ENCODE data around the gene SEL1L2.

The SEL1L2 gene

DNA sequence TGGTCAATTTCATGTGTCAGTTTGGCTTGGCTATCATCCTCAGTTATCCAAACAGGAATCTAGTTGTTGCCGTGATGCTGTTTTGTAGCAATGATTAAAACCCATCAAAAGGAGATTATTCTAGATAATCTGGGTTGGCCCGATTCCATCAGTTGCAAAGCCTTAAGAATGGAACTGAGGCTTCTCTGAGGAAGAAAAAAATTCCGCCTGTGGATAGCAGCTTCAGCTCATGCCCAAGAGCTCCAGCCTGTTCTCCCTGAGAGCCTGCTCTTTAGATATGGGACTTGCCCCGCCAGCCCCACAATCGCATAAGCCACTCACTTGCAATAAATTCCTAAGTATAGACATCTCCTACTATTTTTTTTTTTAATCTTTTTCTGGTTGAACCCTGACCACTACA is 61.5 kb downstream of the SEL1L2 start:
- no peak for DNase-seq

DNA sequence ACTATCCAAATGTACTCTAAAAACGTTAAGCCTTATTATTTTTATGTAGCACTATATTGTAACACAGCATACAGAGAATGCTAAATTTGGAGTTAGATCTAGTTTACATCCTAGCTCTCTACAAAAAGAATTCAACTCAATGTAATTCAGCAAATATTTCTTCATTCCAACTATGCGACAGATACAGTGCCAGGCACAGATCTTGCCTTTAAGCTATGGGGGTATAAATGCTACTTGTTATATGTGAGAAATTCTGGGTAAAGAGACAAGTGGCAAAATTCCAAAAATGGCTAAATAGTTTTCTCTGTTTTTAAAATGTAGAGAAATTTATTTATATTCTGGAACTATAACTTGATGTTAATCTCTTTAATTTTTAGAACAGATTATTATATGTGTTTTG is 63.2 kb downstream of the SEL1L2 start:
- DNase-seq: no peak

DNA sequence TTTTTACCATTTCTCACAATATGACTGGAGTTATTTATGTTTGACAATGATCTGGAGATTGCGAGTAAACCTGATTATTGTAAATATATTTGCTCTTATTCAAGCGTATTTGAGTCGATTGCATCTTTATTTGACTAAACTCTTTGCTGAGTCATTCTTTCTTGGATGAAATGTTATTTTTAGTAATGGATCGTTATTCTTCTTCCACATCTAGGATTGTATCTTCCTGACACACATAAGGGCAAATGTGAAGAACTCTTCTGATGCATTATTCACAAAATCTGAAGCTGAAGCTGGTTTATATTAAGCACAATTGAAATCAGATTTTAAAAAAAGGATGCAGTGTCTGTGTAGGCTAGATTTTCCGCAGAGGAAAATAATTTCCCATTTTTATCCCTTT is 68.2 kb downstream of the SEL1L2 start:
- DNase-seq: no peak

DNA sequence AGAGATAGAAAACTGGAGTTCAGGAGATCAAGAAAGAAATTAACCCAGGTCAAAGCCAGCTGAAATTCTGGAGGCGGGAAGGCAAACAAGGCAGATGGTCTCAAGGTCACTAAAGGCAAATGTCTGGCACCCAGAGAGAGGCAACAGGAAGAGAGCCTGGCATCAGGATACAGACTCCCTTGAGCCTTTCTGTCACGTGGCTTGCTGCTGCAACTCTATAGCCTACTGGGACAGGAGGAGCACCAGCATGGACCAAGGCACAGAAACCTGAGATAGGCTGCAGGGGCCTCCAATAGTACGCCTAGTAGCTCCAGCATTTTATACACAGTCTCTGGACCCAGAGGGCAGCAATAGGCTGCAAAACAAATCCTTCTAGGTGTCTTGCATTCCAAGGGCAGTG is 75.1 kb downstream of the SEL1L2 start:
- no peak for DNase-seq

DNA sequence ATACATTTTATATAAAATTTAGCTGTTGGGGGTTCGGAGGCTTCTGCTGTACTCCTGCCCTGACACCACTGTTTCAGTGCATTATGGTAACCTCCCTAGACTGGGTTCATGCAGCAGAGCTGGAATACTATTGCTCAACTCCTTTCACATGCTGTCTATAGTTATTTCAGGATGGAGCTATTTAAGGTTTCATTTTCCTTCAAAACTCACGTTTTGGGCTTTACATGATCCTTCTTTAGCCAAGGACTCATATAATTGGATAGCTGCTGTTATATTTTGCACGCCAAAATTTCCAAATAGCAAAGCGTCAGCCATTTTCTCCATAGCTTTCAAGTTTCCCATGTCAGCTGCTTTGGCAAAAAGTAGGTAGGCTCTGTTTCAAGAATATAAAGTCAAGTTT is 76.8 kb downstream of the SEL1L2 start:
- DNase-seq: no peak

DNA sequence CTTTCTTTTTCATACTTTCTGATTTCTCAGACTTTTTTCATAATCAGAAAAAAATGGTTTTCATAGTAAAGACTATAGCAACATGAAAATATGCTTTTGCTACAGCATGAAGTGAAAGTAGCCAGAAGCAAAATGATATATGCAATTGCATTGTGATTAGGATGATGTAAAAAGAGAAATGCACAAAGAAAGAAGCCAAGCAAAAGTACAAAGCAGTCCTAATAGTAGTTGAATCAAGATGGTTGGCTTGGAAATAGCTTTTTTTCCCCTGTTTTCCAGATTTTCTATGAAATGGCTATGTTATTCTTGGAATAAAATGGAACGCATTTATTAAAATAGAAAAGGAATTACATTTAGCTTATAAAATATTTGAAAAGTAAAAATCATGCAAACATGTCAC is 77.3 kb downstream of the SEL1L2 start:
- no peak for DNase-seq

DNA sequence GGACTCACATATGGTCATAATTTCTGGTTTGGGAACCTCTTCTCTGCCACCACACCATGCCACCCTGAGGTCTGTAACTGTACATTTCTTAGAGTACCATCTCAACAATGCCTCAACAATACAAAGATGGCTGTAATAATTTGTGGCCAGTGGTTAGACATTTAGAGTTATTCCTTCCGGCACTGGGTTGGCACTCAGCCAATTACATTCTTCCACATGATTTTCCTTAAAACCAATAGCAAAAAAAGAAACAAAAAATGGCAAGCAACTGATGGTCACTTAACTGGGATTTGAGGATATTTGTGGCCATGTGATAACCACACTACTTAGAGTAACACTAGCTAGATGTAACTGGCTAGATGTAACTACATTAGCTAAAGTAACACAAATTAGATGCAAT is 79.9 kb downstream of the SEL1L2 start:
- no peak for DNase-seq

DNA sequence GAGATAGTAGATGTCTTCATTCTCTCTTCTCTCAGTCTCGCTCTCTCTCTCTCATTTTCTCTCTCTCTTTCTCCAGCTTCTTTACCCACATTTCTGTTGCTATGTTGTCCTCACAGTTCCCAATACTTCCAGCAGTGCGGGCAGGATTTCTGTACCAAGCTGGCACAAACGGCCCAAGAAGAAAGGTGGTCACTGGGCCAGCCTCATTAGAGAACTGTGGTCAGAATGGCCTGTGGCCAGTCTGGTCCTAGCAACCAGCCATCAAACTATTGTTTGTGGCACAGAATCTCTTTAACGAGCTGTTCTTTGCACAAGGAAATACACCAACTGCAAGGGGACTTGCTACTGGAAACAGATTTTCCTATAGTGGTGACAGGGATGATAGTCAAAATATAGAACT is 81.3 kb downstream of the SEL1L2 start:
- no peak for DNase-seq

DNA sequence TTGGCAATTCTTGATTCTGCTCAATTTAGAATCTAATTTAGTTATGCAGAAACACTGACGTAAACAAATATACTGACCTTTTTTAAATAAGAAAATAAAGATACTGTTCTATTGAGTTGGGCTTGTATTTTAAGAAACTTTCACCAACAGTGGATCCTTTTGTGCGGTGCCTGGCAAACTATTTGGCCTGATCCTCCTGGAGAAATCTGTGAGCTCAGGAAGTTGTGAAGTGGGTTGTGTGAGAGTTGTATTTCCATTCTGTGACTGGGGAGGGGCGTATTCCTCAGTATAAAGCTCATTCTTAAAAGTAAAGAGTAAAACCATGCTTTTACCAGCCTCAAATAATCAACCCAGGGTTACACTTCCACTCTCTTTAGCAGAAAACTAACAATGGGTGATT is 85.6 kb downstream of the SEL1L2 start:
- no peak for DNase-seq

DNA sequence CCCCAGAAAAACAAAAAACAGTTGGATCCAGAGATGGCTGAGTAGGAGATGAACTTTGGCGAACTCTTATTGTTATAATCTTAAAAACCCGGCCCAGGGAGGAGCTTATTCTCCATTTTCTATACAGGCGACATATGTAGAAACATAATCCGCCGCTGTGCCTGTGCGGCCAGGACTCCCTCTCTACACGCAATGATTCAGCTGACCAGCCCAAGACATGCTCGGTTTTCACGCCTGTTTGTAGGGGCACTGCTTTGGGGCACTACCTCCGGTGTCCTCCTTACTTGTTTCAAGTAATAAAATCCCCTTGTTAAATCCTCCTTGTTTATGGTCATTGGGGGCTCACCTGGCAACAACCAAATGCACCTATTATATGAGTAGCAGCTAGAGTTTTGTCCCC is 89.9 kb downstream of the SEL1L2 start:
- DNase-seq: no peak

DNA sequence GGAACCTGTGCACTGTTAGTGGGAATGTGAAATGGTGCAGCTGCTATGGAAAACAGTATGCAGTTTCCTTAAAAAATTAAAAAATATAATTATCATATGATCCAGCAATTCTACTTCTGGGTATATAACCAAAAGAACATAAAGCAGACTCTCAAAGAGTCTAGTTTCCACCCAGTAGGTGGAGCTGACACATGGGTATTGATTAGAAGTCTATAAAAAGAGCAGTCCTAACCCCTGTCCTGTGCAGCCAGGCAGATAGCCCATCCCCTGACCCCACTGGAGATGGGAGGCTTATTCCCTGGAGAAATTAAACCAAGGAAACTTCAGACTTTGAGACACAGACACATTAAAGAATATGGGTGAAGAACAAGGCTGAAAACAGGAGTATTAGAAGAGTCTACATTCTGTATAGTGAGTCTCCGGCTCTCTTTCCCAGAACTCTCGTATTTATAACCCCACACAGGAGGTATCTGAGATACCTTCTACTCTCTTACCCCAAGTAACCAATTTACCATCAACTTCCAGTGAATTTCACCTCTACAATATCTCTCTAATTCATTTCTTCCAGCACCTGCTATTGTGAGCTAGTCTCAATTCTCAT is 92.3 kb downstream of the SEL1L2 start:
- DNase-seq: no peak

DNA sequence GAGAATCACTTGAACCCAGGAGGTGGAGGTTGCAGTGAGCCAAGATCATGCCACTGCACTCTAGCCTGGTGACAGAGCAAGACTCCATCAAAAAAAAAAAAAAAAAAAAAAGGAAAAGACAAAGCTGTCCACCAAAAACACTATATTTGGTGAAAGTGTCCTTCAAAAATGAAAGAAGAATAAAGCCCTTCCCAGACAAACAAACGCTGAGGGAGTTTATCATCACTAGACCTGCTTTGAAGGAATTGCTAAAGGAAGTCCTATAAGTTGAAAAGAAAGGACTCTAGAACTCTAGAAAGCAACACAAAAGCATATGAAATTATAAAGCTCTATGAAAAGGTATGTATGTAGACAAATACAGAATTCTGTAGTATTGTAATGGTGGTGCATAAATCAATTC is 98.8 kb downstream of the SEL1L2 start:
- no peak for DNase-seq

DNA sequence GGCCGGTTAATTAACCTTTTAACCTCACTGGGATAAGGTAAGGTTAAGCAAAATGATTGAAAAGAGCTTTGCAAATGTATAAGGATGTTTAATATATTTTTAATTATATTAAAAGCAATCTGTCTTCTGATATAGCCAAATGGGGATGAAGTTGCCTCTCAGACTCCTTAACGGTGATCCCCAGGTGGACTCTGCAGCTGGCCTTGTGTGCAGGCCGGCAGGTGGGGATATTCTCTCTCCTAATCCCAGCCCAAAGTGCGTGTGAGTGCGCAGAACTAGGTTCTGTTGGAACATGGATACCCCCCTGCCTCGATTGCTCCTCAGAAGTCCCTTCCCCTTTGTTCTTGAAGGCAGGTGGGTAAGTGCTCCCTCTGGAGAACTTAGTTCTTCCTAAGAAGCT is 105.6 kb downstream of the SEL1L2 start:
- no peak for DNase-seq

DNA sequence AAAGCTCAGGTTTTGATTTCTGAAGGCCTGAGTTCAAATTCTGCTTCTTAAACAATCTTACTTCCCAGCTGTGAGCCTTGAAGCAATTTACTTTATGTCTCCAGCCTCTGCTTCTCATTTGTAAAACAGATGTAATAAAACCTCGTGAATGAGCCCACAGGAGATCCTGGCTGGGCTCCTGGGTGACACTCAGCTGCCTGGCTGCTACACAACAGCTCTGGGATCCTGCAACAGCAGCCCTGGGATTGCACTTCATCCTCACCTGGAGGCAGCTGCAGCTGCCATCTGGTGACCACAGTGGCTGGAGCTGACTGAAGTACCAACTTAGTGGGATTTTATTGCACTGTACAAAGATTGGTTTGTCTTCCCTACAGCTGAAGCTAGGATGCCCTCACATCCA is 107.0 kb downstream of the SEL1L2 start:
- DNase-seq: no peak

DNA sequence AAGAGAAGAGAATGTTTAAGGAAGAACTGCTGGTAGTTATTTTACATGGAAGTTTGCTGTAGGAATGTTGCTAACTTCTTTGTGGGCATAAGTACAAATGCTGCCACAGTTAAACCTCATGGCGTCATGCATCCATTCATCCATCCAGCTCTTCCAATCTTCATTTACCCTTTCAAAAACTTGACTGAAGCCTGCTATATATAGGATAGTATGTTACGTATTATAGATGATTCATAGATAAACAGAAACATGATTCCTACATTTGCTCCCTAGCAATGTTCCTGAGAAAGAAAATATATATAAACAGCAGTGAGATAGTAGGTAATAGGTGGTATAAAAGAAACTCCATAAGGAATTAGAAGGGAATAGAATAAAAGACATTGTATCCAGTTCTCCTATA is 111.8 kb downstream of the SEL1L2 start:
- no peak for DNase-seq

DNA sequence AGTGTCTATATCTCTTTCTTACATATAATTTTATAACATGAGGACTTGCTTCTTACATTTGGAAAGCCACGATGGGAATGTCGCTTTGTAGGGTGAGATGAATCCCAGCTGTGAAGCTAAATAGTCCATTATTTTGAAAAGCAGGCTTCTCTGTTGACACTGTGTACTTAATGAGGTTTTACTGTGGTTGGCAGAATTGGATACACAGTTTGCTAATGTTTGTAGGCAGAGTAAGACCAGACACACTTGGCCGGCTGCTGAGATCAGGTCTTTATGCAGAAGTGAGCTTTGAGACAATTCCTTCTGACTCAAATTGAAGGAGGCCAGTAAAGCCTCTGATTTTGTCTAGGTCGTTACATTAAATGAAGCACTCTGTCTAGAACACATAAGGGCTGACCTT is 112.6 kb downstream of the SEL1L2 start:
- no peak for DNase-seq

DNA sequence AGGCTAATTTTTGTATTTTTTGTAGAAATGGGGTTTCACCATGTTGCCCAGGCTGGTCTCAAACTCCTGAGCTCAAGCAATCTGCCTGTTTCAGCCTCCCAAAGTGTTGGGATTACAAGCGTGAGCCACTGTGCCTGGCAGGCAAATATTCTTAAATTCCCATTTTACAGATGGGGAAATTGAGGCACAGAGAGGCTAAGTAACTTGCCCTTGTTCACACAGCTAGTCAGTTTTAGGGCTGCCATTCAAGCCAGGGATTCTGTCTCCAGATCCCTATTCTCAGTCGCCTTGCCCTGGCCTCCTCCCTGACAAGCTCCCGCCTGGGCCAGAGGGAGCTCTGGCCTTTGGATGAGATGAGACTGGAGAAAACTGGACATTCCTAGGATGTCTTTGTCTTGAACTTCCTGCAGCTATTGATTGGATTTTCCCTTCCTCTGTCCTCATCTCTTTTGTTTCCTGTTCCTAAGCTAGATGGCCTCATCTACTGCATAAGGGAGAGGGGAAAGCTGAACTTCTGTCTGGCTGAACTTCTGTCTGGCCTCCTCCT is 115.1 kb downstream of the SEL1L2 start:
- DNase-seq: no peak

DNA sequence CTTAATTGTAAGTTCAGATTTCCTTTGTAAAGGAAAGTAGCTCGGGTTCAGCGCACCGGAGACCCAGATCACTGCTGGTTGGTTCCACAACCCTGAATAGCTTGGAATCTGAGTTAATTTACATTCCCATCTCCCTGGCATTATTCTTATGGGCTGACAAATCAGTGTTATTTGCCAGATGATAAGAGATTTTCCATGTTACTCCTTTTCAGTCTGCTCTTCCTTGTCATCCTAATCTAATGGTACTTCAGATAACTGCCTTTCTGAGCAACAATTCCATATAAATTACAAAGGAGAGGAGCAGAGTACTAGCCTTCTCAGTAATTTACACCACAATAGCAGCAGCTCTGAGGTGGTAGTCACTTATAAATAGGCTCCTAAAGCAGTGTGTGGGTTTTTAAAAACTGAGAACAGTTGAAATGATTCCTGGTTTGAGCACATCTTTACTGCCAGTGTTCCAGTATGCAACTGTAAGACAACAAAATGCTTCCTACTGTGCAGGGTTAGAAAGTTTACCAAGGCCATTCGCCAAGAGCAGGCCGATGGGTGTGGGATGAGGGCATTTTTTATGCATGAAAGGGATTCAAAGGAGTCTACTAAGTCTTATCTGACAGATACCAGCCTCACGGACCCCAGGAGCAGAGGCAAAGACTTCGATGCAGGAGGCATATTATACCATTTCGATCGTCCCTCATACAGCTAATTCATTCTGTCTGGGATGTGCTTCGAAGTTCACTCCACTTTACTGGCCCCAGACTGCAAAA is 115.8 kb downstream of the SEL1L2 start:
- no peak for DNase-seq

DNA sequence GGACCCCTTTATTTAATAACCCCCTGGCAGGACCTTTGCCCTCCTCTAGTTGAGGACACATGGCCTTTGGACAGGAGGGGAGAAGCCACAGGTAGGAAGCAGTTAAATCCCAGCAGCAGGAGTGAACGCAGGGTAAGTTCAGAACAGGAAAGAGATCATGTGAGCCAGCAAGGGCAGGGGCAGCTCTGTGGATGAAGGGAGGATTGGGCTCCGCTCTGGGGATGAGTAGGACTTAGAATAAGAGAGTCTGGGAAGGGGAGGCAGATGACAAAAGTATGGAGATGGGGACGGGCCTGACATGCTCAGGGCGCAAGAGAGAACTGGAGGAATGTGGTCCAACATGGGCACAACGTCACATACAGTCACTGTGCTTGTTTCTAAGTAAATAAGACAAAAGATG is 116.6 kb downstream of the SEL1L2 start:
- DNase-seq: no peak

DNA sequence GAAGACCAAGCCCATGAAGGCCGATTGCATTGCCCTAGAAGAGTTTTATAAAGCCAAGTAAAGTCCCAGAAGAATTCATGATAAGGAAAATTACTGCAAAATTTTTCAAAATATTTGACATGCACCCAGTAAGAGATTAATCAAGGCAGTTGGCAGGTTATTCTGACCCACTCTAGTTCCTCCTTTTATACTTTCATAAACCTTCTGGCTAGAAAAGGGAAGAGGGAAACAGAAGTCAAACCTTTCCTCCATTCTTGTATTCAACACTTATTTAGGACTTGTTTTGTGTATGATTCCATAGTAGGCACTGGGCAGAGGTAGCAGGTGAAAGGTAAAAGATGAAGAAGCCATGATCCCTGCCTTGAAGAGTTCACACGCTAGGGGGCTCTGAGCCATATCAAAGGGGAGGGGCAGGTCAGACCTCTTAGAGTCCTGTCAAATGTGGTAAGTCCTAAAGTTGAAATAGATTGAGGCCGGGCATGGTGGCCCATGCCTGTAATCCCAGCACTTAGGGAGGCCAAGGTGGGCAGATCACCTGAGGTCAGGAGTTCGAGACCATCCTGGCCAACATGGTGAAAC is 120.2 kb downstream of the SEL1L2 start:
- no peak for DNase-seq

DNA sequence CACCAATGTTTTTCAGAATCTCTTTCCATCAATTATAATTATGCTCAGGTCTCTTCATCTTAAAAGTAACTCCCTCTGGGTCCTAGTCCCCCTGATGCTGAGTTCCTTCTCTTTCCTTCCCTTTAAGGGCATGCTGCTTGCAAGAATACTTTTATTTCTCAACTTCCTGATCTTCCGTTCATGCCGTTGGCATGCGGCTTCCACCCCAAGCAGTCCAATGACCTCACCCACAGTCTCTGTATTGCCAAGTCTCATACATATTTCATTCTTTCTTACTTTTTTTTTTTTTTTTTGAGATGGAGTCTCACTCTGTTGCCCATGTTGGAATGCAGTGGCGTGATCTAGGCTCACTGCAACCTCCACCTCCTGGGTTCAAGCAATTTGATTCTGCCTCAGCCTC is 122.1 kb downstream of the SEL1L2 start:
- DNase-seq: no peak

DNA sequence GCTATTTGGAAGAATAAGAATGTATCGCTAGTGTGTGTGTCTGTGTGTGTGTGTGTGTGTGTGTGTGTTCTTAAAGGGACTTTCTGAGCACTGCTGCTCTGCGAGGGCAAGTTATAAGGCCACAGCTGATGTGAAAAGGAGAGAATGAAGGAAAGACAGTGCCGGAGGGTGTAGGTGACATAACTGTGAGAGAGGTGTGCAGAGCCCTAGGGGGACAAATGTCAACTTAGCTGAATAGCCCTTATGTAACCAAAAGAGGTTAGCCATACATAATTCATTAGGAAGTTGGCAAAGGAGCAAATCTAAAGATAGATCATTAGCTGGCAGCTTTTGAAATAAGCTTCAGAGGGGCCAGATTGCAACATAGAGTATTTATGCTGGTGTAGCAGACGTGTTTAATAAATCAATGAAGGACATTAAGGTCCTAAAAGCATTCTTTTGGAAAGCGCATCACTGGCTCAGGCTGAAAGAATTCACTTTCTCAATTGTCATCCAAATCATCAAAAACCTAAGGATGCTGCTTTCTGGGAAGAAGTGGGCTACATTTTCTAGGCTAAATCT is 124.5 kb downstream of the SEL1L2 start:
- DNase-seq: no peak

DNA sequence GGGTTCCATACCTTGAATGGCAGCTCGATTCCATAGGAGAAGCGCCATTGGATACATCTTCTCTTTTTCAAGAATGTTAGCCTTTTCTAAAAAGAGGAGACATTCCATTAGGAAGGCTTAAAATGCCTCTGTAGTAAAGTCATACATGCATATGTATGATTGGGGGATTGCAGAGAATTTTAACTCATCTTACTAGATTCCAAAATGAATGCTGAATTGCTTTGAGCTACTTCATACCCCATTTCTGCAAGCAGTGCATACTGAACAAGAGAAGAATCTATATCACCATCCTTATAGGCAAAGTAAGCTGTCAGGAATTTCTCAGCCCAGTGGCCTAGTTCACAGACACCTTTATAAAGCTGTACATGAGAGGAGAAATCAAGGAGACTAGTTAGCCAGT is 125.3 kb downstream of the SEL1L2 start:
- DNase-seq: no peak

DNA sequence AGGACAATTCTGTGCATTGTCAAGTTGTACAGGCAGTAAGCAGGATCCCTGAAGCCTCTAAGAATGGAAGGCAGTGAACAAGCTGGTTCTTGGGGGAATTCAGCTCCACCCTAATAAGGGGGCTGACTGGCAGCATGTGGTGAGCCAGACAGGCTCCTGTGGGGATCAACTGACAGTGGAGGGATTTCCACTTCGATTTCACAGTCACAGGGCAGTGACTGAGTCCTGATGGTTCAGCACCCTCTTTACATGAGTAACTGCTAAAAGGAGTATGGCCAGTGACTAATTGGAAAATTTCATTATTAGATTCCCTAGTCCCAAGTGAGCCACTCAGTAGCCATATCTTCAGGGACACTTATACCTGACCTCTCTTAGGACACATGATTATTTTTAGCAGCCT is 127.2 kb downstream of the SEL1L2 start:
- no peak for DNase-seq
